Neural progenitor cell (in vitro differentiated cells): ENCODE data around the gene PDE1A. TPM values are rescaled to one million over a fixed set of nuclear protein-coding genes. Genes with fewer than 3 reads are reported as not detected.

Experiments
- DNase-seq: peaks from one replicate; pipeline ENCODE4 v3.0.0-alpha.2; 2016; ENCODE audit warnings: low spot score
- H2AFZ ChIP-seq: fragments of 200-600 bp; sonication (generic); replicated peaks from 2 replicates; pipeline ENCODE4 v1.6.1; 2016; ENCODE audit warnings: antibody characterized with exemption
- H3F3A ChIP-seq: fragments of 200-600 bp; sonication (generic); 2 replicates; pipeline ENCODE4 v1.6.1; 2016; ENCODE audit warnings: antibody characterized with exemption, low read depth
- H3K27ac ChIP-seq: fragments of 200-600 bp; sonication (generic); 2 replicates; pipeline ENCODE4 v1.5.1; 2016; ENCODE audit warnings: mild to moderate bottlenecking
- H3K27me3 ChIP-seq: fragments of 200-600 bp; sonication (generic); 2 replicates; pipeline ENCODE4 v1.6.1; 2016; ENCODE audit warnings: mild to moderate bottlenecking, moderate library complexity
- H3K36me3 ChIP-seq: fragments of 200-600 bp; sonication (generic); 2 replicates; pipeline ENCODE4 v1.5.1; 2016
- H3K4me1 ChIP-seq: fragments of 200-600 bp; sonication (generic); 2 replicates; pipeline ENCODE4 v1.6.1; 2016; ENCODE audit warnings: mixed run types
- H3K4me2 ChIP-seq: fragments of 200-600 bp; sonication (generic); 2 replicates; pipeline ENCODE4 v1.6.1; 2016
- H3K4me3 ChIP-seq: fragments of 200-600 bp; sonication (generic); 2 replicates; pipeline ENCODE4 v1.5.1; 2016
- H3K79me2 ChIP-seq: fragments of 200-600 bp; sonication (generic); 2 replicates; pipeline ENCODE4 v1.6.1; 2016; ENCODE audit warnings: low read depth
- H3K9ac ChIP-seq: fragments of 200-600 bp; sonication (generic); 2 replicates; pipeline ENCODE4 v1.6.1; 2016
- H3K9me3 ChIP-seq: fragments of 200-600 bp; sonication (generic); 2 replicates; pipeline ENCODE4 v1.5.1; 2016; ENCODE audit warnings: low read depth
- H4K20me1 ChIP-seq: fragments of 200-600 bp; sonication (generic); 2 replicates; pipeline ENCODE4 v1.6.1; 2016; ENCODE audit warnings: low read depth
- H3K27ac Mint-ChIP-seq: 3 replicates; pipeline ENCODE4 v1.8.0; 2021; ENCODE audit warnings: mixed read lengths
- H3K27me3 Mint-ChIP-seq: 2 replicates; pipeline ENCODE4 v1.8.0; 2022; ENCODE audit warnings: low read depth, mild to moderate bottlenecking, inconsistent platforms, moderate library complexity, mixed read lengths; ENCODE audit not compliant: insufficient read depth
- H3K36me3 Mint-ChIP-seq: 3 replicates; pipeline ENCODE4 v1.8.0; 2021; ENCODE audit warnings: mixed read lengths
- H3K4me1 Mint-ChIP-seq: 3 replicates; pipeline ENCODE4 v1.8.0; 2021; ENCODE audit warnings: mixed read lengths
- H3K4me3 Mint-ChIP-seq: 3 replicates; pipeline ENCODE4 v1.8.0; 2021; ENCODE audit warnings: mild to moderate bottlenecking, moderate library complexity, mixed read lengths
- H3K9me3 Mint-ChIP-seq: 3 replicates; pipeline ENCODE4 v1.8.0; 2020; ENCODE audit warnings: mixed read lengths
- CTCF ChIP-seq: fragments of 200-600 bp; sonication (generic); IDR thresholded peaks from 2 replicates; pipeline ENCODE4 v1.5.1; 2017; ENCODE audit warnings: antibody characterized with exemption, mild to moderate bottlenecking
- EZH2 ChIP-seq: fragments of 200-600 bp; sonication (generic); IDR thresholded peaks from 2 replicates; pipeline ENCODE4 v1.6.1; 2017; ENCODE audit warnings: antibody characterized with exemption, mild to moderate bottlenecking, moderate library complexity
- EZH2phosphoT487 ChIP-seq: fragments of 200-600 bp; sonication (generic); IDR thresholded peaks from 2 replicates; pipeline ENCODE4 v1.6.1; 2017; ENCODE audit warnings: antibody characterized with exemption
- total RNA-seq: library from RNA; depleted of rRNA; stranded (reverse); fragments of >200 nt; gene quantifications from 2 replicates; pipeline ENCODE4 v1.2.3, GENCODE V29; 2015; ENCODE audit warnings: low replicate concordance

The PDE1A gene
- total RNA-seq, 1 donor from 2014 or later = not detected

- peak overlapping the region; percentile 4 for H3K27ac Mint-ChIP-seq
- H3K4me3 ChIP-seq = no peak overlapping the region
- peaks cover 7% of the 10 kb centered on the region for H3K9me3 Mint-ChIP-seq
These were observed 184.9 kb downstream of the PDE1A start for GRCh38 chr2:182241936-182242335.

GRCh38 chr2:182240862-182241371 is 185.9 kb downstream of the PDE1A start:
- H3K36me3 ChIP-seq = no peaks in the 10 kb centered on the region
- H3K9ac ChIP-seq = no peak overlapping the region
- no peak overlapping the region for H3K4me3 ChIP-seq
- peak; percentile 48 for DNase-seq
- peaks cover 24% of the 10 kb centered on the region for H3K4me1 ChIP-seq
- no peaks in the 10 kb centered on the region for H4K20me1 ChIP-seq
- H3K27ac ChIP-seq = peak overlapping the region; percentile 9
- peaks cover 6% of the 10 kb centered on the region for H3F3A ChIP-seq
- H3K27me3 Mint-ChIP-seq = no peaks in the 10 kb centered on the region
- peaks cover 11% of the 10 kb centered on the region for H3K36me3 Mint-ChIP-seq
- H3K4me3 Mint-ChIP-seq = no peak overlapping the region
- peaks cover 7% of the 10 kb centered on the region for H3K9me3 Mint-ChIP-seq
- H3K4me2 ChIP-seq = no peak overlapping the region
- no peaks in the 10 kb centered on the region for H3K79me2 ChIP-seq
- H2AFZ ChIP-seq = peak overlapping the region; percentile 87
- no peaks in the 10 kb centered on the region for H3K27me3 ChIP-seq
- H3K27ac Mint-ChIP-seq = no peak overlapping the region
- H3K4me1 Mint-ChIP-seq = peaks cover 22% of the 10 kb centered on the region
- TF ChIP-seq EZH2phosphoT487 (no peak), CTCF (peak; percentile 71)
- no peaks in the 10 kb centered on the region for H3K9me3 ChIP-seq

More at GRCh38 chr2:182241936-182242335, 184.9 kb downstream of the PDE1A start:
- H3K27me3 ChIP-seq = no peaks in the 10 kb centered on the region
- TF ChIP-seq EZH2phosphoT487 = no peak
- no peak for TF ChIP-seq EZH2
- no peak for TF ChIP-seq CTCF
- no peak overlapping the region for H3K27ac ChIP-seq
- H4K20me1 ChIP-seq = no peaks in the 10 kb centered on the region
- H3F3A ChIP-seq = peaks cover 6% of the 10 kb centered on the region
- H3K9ac ChIP-seq = no peak overlapping the region
- Mint-ChIP-seq H3K4me3 (no peak overlapping the region), H3K27me3 (no peaks in the 10 kb centered on the region), H3K36me3 (peaks cover 11% of the 10 kb centered on the region), H3K4me1 (peaks cover 25% of the 10 kb centered on the region)
- peaks cover 24% of the 10 kb centered on the region for H3K4me1 ChIP-seq
- no peaks in the 10 kb centered on the region for H3K79me2 ChIP-seq
- no peaks in the 10 kb centered on the region for H3K36me3 ChIP-seq
- DNase-seq = peak; percentile 26
- H3K9me3 ChIP-seq = no peaks in the 10 kb centered on the region
- peak overlapping the region; percentile 47 for H3K4me2 ChIP-seq
- peak overlapping the region; percentile 4 for H2AFZ ChIP-seq

GRCh38 chr2:182230561-182230960 is 196.3 kb downstream of the PDE1A start:
- H3K4me2 ChIP-seq = no peak overlapping the region
- DNase-seq = no peak
- H3K79me2 ChIP-seq = no peaks in the 10 kb centered on the region
- H3K4me3 ChIP-seq = no peak overlapping the region
- no peak overlapping the region for H3K27ac Mint-ChIP-seq
- no peaks in the 10 kb centered on the region for H3K9me3 Mint-ChIP-seq
- H2AFZ ChIP-seq = no peak overlapping the region
- H3K36me3 ChIP-seq = no peaks in the 10 kb centered on the region
- TF ChIP-seq EZH2 = no peak
- H3K36me3 Mint-ChIP-seq = no peaks in the 10 kb centered on the region
- no peaks in the 10 kb centered on the region for H3K27me3 ChIP-seq
- no peaks in the 10 kb centered on the region for H3K9me3 ChIP-seq
- H3F3A ChIP-seq = no peaks in the 10 kb centered on the region
- H3K4me3 Mint-ChIP-seq = no peak overlapping the region
- H3K4me1 ChIP-seq = no peaks in the 10 kb centered on the region
- no peaks in the 10 kb centered on the region for H3K27me3 Mint-ChIP-seq
- H3K9ac ChIP-seq = no peak overlapping the region
- no peak overlapping the region for H3K27ac ChIP-seq
- no peaks in the 10 kb centered on the region for H3K4me1 Mint-ChIP-seq
- no peaks in the 10 kb centered on the region for H4K20me1 ChIP-seq

GRCh38 chr2:182229297-182229696 is 197.5 kb downstream of the PDE1A start:
- H3K27me3 ChIP-seq = no peaks in the 10 kb centered on the region
- H3K4me3 ChIP-seq = no peak overlapping the region
- H3K79me2 ChIP-seq = no peaks in the 10 kb centered on the region
- TF ChIP-seq CTCF (no peak), EZH2phosphoT487 (no peak), EZH2 (no peak)
- no peak overlapping the region for H3K4me3 Mint-ChIP-seq
- no peak overlapping the region for H3K9ac ChIP-seq
- H3F3A ChIP-seq = no peaks in the 10 kb centered on the region
- H3K36me3 ChIP-seq = no peaks in the 10 kb centered on the region
- no peaks in the 10 kb centered on the region for H3K27me3 Mint-ChIP-seq
- no peak for DNase-seq
- no peaks in the 10 kb centered on the region for H4K20me1 ChIP-seq
- no peaks in the 10 kb centered on the region for H3K4me1 ChIP-seq
- no peaks in the 10 kb centered on the region for H3K4me1 Mint-ChIP-seq
- H3K9me3 ChIP-seq = no peaks in the 10 kb centered on the region
- no peaks in the 10 kb centered on the region for H3K36me3 Mint-ChIP-seq
- no peak overlapping the region for H2AFZ ChIP-seq
- no peaks in the 10 kb centered on the region for H3K9me3 Mint-ChIP-seq
- no peak overlapping the region for H3K4me2 ChIP-seq
- H3K27ac ChIP-seq = no peak overlapping the region
- H3K27ac Mint-ChIP-seq = no peak overlapping the region
